Measurements from ENCODE around the gene CERS6.

The CERS6 gene

GRCh38 chr2:168428431-168428830 lies 27.6 kb upstream of the CERS6 start:
- no peaks in the 10 kb centered on the region for H3K4me1 ChIP-seq (ENCODE audit: control insufficient read depth in 5 of 5, insufficient read depth in 5 of 5, low read length in 5 of 5)
- H3K9ac ChIP-seq (ENCODE audit: low read length in 5 of 5) = no peak overlapping the region
- no peak overlapping the region for H3K27ac ChIP-seq (ENCODE audit: low read depth, low read length)
- H3K9me3 ChIP-seq (ENCODE audit: control insufficient read depth in 5 of 5, low read length in 5 of 5) = no peaks in the 10 kb centered on the region
- H3K27me3 ChIP-seq (ENCODE audit: control insufficient read depth in 5 of 5, insufficient read depth in 4 of 5, low read length in 5 of 5) = no peaks in the 10 kb centered on the region
- no peaks in the 10 kb centered on the region for H3K36me3 ChIP-seq (ENCODE audit: control insufficient read depth in 5 of 5, insufficient read depth in 5 of 5, low read length in 5 of 5)
- no peak overlapping the region for H3K4me3 ChIP-seq (ENCODE audit: low read depth in 1 of 5, low read length in 5 of 5)

GRCh38 chr2:168429988-168430387 lies 26.1 kb upstream of the CERS6 start:
- Histone ChIP-seq H3K36me3 (ENCODE audit: control insufficient read depth in 5 of 5, insufficient read depth in 5 of 5, low read length in 5 of 5) (no peaks in the 10 kb centered on the region), H3K9me3 (ENCODE audit: control insufficient read depth in 5 of 5, low read length in 5 of 5) (no peaks in the 10 kb centered on the region), H3K4me3 (ENCODE audit: low read depth in 1 of 5, low read length in 5 of 5) (no peak overlapping the region), H3K4me1 (ENCODE audit: control insufficient read depth in 5 of 5, insufficient read depth in 5 of 5, low read length in 5 of 5) (no peaks in the 10 kb centered on the region), H3K9ac (ENCODE audit: low read length in 5 of 5) (no peak overlapping the region), H3K27me3 (ENCODE audit: control insufficient read depth in 5 of 5, insufficient read depth in 4 of 5, low read length in 5 of 5) (no peaks in the 10 kb centered on the region), H3K27ac (ENCODE audit: low read depth, low read length) (no peak overlapping the region)

DNA sequence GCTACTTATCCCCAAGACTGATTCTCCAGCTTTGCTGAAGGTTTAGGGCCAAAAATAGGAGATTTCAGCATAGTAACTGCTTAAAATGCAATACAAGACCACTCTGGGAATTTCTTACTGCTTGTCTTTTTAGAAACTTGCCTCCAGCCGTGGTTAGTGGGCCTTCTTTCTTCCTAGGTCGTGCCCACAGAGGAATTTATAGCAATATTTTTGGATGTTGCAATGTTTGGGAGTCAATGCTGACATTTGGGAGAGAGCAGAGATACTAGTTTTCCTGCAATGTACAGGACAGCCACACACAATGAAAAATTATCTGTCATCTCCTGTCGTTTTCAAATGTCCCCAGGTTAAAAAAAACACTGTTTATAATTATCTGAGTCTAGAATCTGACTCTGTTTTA lies 25.6 kb upstream of the CERS6 start:
- Histone ChIP-seq H3K4me1 (ENCODE audit: control insufficient read depth in 5 of 5, insufficient read depth in 5 of 5, low read length in 5 of 5) (no peaks in the 10 kb centered on the region), H3K9ac (ENCODE audit: low read length in 5 of 5) (no peak overlapping the region), H3K4me3 (ENCODE audit: low read depth in 1 of 5, low read length in 5 of 5) (no peak overlapping the region), H3K36me3 (ENCODE audit: control insufficient read depth in 5 of 5, insufficient read depth in 5 of 5, low read length in 5 of 5) (no peaks in the 10 kb centered on the region), H3K9me3 (ENCODE audit: control insufficient read depth in 5 of 5, low read length in 5 of 5) (no peaks in the 10 kb centered on the region), H3K27ac (ENCODE audit: low read depth, low read length) (no peak overlapping the region), H3K27me3 (ENCODE audit: control insufficient read depth in 5 of 5, insufficient read depth in 4 of 5, low read length in 5 of 5) (no peaks in the 10 kb centered on the region)

DNA sequence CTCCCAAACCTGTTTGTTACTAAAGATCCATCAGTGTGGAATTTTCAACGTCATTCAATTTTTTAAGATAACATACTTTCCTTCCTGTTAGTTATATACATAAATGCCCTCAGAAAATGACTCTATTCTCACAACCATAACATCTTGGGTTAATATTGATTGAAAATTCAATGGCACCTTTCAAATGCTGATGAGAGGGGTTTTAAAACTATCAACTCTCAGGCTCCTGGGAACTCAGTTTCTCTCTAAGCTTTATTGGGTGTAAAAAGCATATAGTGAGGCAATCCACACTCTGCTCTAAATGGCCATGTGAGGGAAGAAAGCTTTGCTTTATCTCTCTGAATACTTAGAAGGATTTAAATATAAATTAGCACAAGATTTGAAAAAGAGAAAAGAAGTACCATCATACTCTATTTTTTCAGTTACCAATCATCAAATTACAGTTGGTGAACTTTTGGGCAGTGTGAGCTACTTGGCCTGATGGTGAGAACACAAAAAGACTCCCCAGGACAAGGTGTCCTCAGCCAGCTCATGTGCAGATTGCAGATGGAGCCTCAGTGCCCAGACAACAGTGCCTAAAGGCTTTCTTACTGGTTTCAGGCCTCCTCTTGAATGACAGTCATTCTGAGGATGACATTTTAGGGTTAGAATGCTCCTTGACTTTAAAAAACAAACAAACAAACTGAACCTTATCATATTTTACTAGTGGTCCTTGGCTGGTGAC lies 24.6 kb upstream of the CERS6 start:
- Histone ChIP-seq H3K9me3 (ENCODE audit: control insufficient read depth in 5 of 5, low read length in 5 of 5) (no peaks in the 10 kb centered on the region), H3K4me1 (ENCODE audit: control insufficient read depth in 5 of 5, insufficient read depth in 5 of 5, low read length in 5 of 5) (no peaks in the 10 kb centered on the region), H3K36me3 (ENCODE audit: control insufficient read depth in 5 of 5, insufficient read depth in 5 of 5, low read length in 5 of 5) (no peaks in the 10 kb centered on the region), H3K4me3 (ENCODE audit: low read depth in 1 of 5, low read length in 5 of 5) (no peak overlapping the region), H3K27ac (ENCODE audit: low read depth, low read length) (no peak overlapping the region), H3K27me3 (ENCODE audit: control insufficient read depth in 5 of 5, insufficient read depth in 4 of 5, low read length in 5 of 5) (no peaks in the 10 kb centered on the region), H3K9ac (ENCODE audit: low read length in 5 of 5) (no peak overlapping the region)

DNA sequence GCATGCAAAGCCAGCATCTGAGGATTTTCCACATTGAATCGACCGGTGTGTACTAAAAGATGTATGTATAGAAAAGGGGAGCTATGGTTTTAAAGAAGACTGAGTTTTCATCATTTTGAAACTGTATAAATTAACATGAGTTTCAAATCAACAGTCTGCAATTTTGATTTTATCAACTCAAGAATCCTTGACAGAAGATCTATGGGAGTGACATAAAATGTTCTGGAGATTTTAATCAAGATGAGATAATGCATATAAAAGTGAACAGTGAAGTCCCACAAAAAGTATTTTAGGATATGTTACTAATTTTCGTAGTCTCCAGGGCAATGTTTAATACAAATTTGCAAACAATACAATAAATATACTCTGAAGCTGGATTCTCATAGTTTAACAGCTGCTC lies 24.0 kb upstream of the CERS6 start:
- Histone ChIP-seq H3K4me3 (ENCODE audit: low read depth in 1 of 5, low read length in 5 of 5) (no peak overlapping the region), H3K27ac (ENCODE audit: low read depth, low read length) (no peak overlapping the region), H3K27me3 (ENCODE audit: control insufficient read depth in 5 of 5, insufficient read depth in 4 of 5, low read length in 5 of 5) (no peaks in the 10 kb centered on the region), H3K36me3 (ENCODE audit: control insufficient read depth in 5 of 5, insufficient read depth in 5 of 5, low read length in 5 of 5) (no peaks in the 10 kb centered on the region), H3K9me3 (ENCODE audit: control insufficient read depth in 5 of 5, low read length in 5 of 5) (no peaks in the 10 kb centered on the region), H3K9ac (ENCODE audit: low read length in 5 of 5) (no peak overlapping the region), H3K4me1 (ENCODE audit: control insufficient read depth in 5 of 5, insufficient read depth in 5 of 5, low read length in 5 of 5) (no peaks in the 10 kb centered on the region)

DNA sequence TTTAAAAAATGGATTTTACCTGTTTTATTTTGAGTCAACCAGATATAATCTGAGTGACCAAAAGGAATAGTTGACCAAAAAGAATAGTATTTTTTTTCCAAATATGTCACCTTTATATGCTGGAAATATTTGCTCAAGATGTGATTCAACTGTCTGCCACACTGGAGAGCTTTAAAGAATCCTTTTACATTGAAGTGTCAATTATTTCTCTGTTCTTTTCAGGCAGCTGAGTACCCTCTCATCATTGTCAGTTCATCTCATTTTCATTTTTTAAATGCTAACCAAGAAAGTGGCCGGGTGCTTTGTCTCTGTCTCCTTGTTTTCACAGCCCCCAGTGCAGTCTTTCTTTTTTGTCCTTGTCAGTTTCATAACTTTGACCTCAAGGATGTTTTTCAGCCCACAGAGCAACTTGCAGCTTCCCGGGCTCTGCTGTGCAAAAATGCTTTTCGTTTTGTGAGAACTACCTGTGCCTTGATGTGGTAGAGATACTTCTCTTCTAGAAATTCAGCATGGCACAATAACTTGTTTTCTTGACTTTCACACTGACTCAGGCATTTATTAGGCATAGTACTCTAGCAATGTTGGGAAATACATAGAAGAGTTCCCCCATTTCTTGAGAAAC lies 23.4 kb upstream of the CERS6 start:
- no peaks in the 10 kb centered on the region for H3K36me3 ChIP-seq (ENCODE audit: control insufficient read depth in 5 of 5, insufficient read depth in 5 of 5, low read length in 5 of 5)
- H3K27ac ChIP-seq (ENCODE audit: low read depth, low read length) = no peak overlapping the region
- no peaks in the 10 kb centered on the region for H3K27me3 ChIP-seq (ENCODE audit: control insufficient read depth in 5 of 5, insufficient read depth in 4 of 5, low read length in 5 of 5)
- no peak overlapping the region for H3K4me3 ChIP-seq (ENCODE audit: low read depth in 1 of 5, low read length in 5 of 5)
- no peak overlapping the region for H3K9ac ChIP-seq (ENCODE audit: low read length in 5 of 5)
- H3K4me1 ChIP-seq (ENCODE audit: control insufficient read depth in 5 of 5, insufficient read depth in 5 of 5, low read length in 5 of 5) = no peaks in the 10 kb centered on the region
- no peaks in the 10 kb centered on the region for H3K9me3 ChIP-seq (ENCODE audit: control insufficient read depth in 5 of 5, low read length in 5 of 5)

- Histone ChIP-seq H3K4me3 (ENCODE audit: low read depth in 1 of 5, low read length in 5 of 5) (no peak overlapping the region), H3K36me3 (ENCODE audit: control insufficient read depth in 5 of 5, insufficient read depth in 5 of 5, low read length in 5 of 5) (no peaks in the 10 kb centered on the region), H3K27ac (ENCODE audit: low read depth, low read length) (no peak overlapping the region), H3K9me3 (ENCODE audit: control insufficient read depth in 5 of 5, low read length in 5 of 5) (no peaks in the 10 kb centered on the region), H3K4me1 (ENCODE audit: control insufficient read depth in 5 of 5, insufficient read depth in 5 of 5, low read length in 5 of 5) (no peaks in the 10 kb centered on the region), H3K9ac (ENCODE audit: low read length in 5 of 5) (no peak overlapping the region), H3K27me3 (ENCODE audit: control insufficient read depth in 5 of 5, insufficient read depth in 4 of 5, low read length in 5 of 5) (no peaks in the 10 kb centered on the region)
These were observed 22.5 kb upstream of the CERS6 start for GRCh38 chr2:168433527-168433926.

- no peak overlapping the region for H3K27ac ChIP-seq (ENCODE audit: low read depth, low read length)
- H3K36me3 ChIP-seq (ENCODE audit: control insufficient read depth in 5 of 5, insufficient read depth in 5 of 5, low read length in 5 of 5) = no peaks in the 10 kb centered on the region
- no peak overlapping the region for H3K9ac ChIP-seq (ENCODE audit: low read length in 5 of 5)
- no peaks in the 10 kb centered on the region for H3K9me3 ChIP-seq (ENCODE audit: control insufficient read depth in 5 of 5, low read length in 5 of 5)
- H3K27me3 ChIP-seq (ENCODE audit: control insufficient read depth in 5 of 5, insufficient read depth in 4 of 5, low read length in 5 of 5) = no peaks in the 10 kb centered on the region
- H3K4me3 ChIP-seq (ENCODE audit: low read depth in 1 of 5, low read length in 5 of 5) = no peak overlapping the region
- no peaks in the 10 kb centered on the region for H3K4me1 ChIP-seq (ENCODE audit: control insufficient read depth in 5 of 5, insufficient read depth in 5 of 5, low read length in 5 of 5)
These were observed 21.9 kb upstream of the CERS6 start for GRCh38 chr2:168434146-168434545.

DNA sequence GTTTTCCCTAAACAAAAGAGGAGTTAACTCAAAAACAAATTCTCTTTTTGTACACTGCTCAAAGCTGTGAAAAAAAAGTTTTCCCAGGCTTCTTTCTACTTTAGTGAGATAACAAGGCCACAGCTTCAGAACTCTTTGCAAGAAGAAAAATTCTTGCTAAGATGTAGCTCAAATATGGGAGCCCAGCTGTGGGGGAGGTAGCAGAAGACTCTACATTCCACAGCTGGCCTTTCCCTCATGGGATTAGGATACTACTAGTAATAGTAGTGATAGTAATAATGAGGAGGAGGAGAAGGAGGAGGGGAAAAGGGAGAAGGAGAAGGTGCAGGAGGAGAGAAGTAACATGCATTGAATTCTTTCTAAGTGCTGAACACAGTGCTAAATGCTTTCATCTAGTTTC lies 19.2 kb upstream of the CERS6 start:
- Histone ChIP-seq H3K9me3 (ENCODE audit: control insufficient read depth in 5 of 5, low read length in 5 of 5) (no peaks in the 10 kb centered on the region), H3K9ac (ENCODE audit: low read length in 5 of 5) (no peak overlapping the region), H3K36me3 (ENCODE audit: control insufficient read depth in 5 of 5, insufficient read depth in 5 of 5, low read length in 5 of 5) (no peaks in the 10 kb centered on the region), H3K27me3 (ENCODE audit: control insufficient read depth in 5 of 5, insufficient read depth in 4 of 5, low read length in 5 of 5) (no peaks in the 10 kb centered on the region), H3K4me1 (ENCODE audit: control insufficient read depth in 5 of 5, insufficient read depth in 5 of 5, low read length in 5 of 5) (peaks cover 0 to 6% (median 0%) of the 10 kb centered on the region in 5 donors), H3K4me3 (ENCODE audit: low read depth in 1 of 5, low read length in 5 of 5) (no peak overlapping the region), H3K27ac (ENCODE audit: low read depth, low read length) (no peak overlapping the region)

DNA sequence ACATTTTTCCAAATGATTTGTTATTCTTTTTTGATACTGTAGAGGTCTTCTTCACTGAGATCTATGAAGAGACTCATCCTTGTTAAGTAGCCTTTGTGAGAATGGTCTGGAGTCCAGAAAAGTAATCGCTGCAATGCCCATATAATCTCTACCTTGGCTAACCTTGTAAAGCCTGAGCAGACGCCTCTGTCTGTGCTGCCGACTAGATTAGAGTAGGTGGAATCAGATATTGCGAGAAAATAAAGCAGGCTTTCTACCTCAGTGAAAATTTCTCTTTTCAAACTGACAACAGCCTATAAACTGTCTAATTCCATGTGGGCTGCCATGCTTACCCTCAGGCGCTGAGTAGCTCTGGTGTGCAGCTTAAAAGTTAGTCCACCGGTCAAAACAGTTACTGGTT lies 17.5 kb upstream of the CERS6 start:
- no peaks in the 10 kb centered on the region for H3K27me3 ChIP-seq (ENCODE audit: control insufficient read depth in 5 of 5, insufficient read depth in 4 of 5, low read length in 5 of 5)
- H3K36me3 ChIP-seq (ENCODE audit: control insufficient read depth in 5 of 5, insufficient read depth in 5 of 5, low read length in 5 of 5) = no peaks in the 10 kb centered on the region
- H3K9me3 ChIP-seq (ENCODE audit: control insufficient read depth in 5 of 5, low read length in 5 of 5) = no peaks in the 10 kb centered on the region
- H3K4me1 ChIP-seq (ENCODE audit: control insufficient read depth in 5 of 5, insufficient read depth in 5 of 5, low read length in 5 of 5) = peaks cover 0 to 6% (median 0%) of the 10 kb centered on the region in 5 donors
- no peak overlapping the region for H3K27ac ChIP-seq (ENCODE audit: low read depth, low read length)
- H3K4me3 ChIP-seq (ENCODE audit: low read depth in 1 of 5, low read length in 5 of 5) = no peak overlapping the region
- H3K9ac ChIP-seq (ENCODE audit: low read length in 5 of 5) = no peak overlapping the region
